Fibroblast of skin of right biceps (primary cell): Measurements from ENCODE around the gene UST.
A peak's percentile ranks its signal among the peaks of the same experiment; 100 is the strongest.
"Not testable (repeated sequence)": the region's sequence is repeated elsewhere in the genome, so short reads cannot be mapped to it uniquely, and the experiment has no call there.

Source experiments
- DNase-seq: peaks from one replicate; pipeline ENCODE4 v3.0.0-alpha.2; 2013

UST gene

GRCh38 chr6:149077208-149077607 lies 330.4 kb downstream of the UST start:
- peak; percentile 87 for DNase-seq

GRCh38 chr6:149078211-149078782 lies 331.5 kb downstream of the UST start:
- DNase-seq, result no peak

GRCh38 chr6:149079456-149079855 lies 332.6 kb downstream of the UST start:
- no peak for DNase-seq

- no peak for DNase-seq
Observed at GRCh38 chr6:149079911-149080491, 333.2 kb downstream of the UST start.

GRCh38 chr6:149080511-149080910 lies 333.7 kb downstream of the UST start:
- peak; percentile 72 for DNase-seq

- DNase-seq, result no peak
Observed at GRCh38 chr6:149081281-149081680, 334.5 kb downstream of the UST start.

GRCh38 chr6:149082320-149082719 lies 335.5 kb downstream of the UST start:
- DNase-seq, result peak; percentile 70

GRCh38 chr6:149084026-149084425 lies 337.2 kb downstream of the UST start:
- no peak for DNase-seq

- DNase-seq, result no peak
Observed at GRCh38 chr6:149084808-149085556, 338.2 kb downstream of the UST start.

GRCh38 chr6:149085557-149085938 lies 338.7 kb downstream of the UST start:
- no peak for DNase-seq

- DNase-seq, result no peak
Observed at GRCh38 chr6:149086363-149086762, 339.5 kb downstream of the UST start.

GRCh38 chr6:149087898-149088297 lies 341.1 kb downstream of the UST start:
- no peak for DNase-seq

- DNase-seq, result no peak
Observed at GRCh38 chr6:149088361-149088760, 341.5 kb downstream of the UST start.

- no peak for DNase-seq
Observed at GRCh38 chr6:149089510-149089909, 342.7 kb downstream of the UST start.

GRCh38 chr6:149090937-149091336 lies 344.1 kb downstream of the UST start:
- no peak for DNase-seq

GRCh38 chr6:149093643-149094042 lies 346.8 kb downstream of the UST start:
- peak; percentile 83 for DNase-seq

- peak; percentile 54 for DNase-seq
Observed at GRCh38 chr6:149094156-149094555, 347.3 kb downstream of the UST start.

- peak; percentile 68 for DNase-seq
Observed at GRCh38 chr6:149094934-149095351, 348.1 kb downstream of the UST start.

GRCh38 chr6:149095842-149096241 lies 349.0 kb downstream of the UST start:
- no peak for DNase-seq

GRCh38 chr6:149097794-149098193 lies 351.0 kb downstream of the UST start:
- no peak for DNase-seq

GRCh38 chr6:149098700-149099276 lies 352.0 kb downstream of the UST start:
- DNase-seq, result no peak

GRCh38 chr6:149102324-149102723 lies 355.5 kb downstream of the UST start:
- DNase-seq, result no peak

- not testable (repeated sequence) for DNase-seq
Observed at GRCh38 chr6:149103950-149104349, 357.1 kb downstream of the UST start.

GRCh38 chr6:149107520-149107919 lies 360.7 kb downstream of the UST start:
- DNase-seq, result no peak
